IPS-18c (cell line): ENCODE measurements around the gene NOM1.

Experiments used
- H3K4me3 ChIP-seq: 2 replicates; pipeline ENCODE4 v1.7.0; 2013; ENCODE audit warnings: low read depth, mild to moderate bottlenecking, low read length, moderate library complexity; ENCODE audit not compliant: insufficient read depth
- H3K9me3 ChIP-seq: one replicate; pipeline ENCODE4 v1.6.1; 2013; ENCODE audit warnings: mild to moderate bottlenecking, low read length, moderate library complexity; ENCODE audit not compliant: control insufficient read depth, insufficient read depth

The NOM1 gene

DNA sequence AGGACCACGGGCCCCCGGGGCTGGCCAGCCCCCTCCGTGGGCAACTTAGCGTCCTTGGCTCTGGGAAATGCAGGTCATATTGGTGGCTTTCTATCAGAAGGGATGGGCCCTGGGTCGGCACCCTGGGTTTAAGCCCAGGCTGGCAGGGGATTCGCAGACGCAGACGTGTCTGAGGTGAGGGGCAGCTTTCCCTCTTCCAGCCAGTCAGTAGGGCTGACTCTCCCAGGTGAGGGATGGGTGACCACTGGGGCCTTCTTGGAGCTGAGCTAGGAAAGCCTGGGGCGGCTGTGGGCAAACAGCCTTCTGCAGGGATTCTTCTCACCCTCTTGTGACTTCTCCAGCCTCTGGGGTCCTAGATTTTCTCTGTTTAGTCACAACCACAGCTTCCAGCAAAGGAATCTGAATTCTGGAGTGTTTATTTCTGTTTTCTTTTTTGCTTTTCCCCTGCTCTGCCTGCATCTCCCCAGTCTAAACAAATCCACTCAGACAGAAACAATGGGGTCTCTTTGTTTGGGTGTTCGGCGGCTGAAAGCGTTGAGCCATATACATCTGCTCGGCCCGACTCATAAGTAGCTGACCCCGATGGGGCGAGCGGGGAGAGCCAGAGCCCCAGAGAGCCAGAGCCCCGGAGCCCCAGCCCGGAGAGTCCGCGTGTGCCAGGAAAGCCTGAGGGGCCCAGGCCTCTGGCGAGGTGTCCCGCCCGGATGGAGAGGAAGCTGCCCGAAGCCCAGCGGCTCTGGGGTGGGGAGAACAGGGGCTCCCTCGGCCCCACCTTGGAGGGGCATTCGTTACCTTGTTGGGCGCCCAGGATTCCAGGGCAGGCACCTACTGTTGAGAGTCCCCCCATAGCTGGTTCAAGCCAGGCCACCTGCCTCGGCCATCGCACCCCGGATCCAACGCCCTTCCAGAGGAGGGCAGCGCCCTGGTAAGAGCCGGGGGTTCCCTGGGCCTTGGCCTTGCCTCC lies 59.0 kb downstream of the NOM1 start:
- no peak overlapping the region for H3K4me3 ChIP-seq
- no peaks in the 10 kb centered on the region for H3K9me3 ChIP-seq

DNA sequence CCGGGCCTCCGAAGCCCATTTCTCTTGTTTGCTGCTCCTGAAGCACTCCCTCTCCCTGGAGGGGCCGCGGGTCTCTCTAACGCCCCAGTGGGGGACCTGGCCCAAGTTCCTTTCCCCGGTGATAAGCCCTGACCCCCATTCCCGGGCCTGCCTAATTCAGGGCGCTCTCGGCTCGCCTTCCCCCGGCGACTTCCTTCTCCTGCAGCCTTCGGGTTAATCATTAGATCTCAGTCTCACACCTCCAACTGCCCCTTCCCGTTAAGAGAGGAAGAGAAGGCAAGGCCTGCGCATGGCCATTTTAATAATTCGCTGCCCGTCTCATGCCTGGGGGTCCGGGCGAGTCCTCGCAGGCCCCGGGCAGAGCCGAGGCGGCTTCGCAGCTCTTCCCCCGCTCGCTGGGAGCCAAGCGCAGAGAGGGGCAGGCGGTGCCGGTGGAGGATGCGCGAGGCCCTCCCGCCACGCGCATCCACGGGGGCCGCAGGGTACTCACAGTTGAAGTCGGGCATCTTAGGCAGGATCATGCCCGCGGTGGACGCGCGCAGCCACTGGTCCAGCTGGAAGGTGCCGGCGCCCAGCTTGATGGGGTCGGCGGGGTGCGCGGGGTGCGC lies 59.8 kb downstream of the NOM1 start:
- H3K4me3 ChIP-seq: no peak overlapping the region
- H3K9me3 ChIP-seq: no peaks in the 10 kb centered on the region

DNA sequence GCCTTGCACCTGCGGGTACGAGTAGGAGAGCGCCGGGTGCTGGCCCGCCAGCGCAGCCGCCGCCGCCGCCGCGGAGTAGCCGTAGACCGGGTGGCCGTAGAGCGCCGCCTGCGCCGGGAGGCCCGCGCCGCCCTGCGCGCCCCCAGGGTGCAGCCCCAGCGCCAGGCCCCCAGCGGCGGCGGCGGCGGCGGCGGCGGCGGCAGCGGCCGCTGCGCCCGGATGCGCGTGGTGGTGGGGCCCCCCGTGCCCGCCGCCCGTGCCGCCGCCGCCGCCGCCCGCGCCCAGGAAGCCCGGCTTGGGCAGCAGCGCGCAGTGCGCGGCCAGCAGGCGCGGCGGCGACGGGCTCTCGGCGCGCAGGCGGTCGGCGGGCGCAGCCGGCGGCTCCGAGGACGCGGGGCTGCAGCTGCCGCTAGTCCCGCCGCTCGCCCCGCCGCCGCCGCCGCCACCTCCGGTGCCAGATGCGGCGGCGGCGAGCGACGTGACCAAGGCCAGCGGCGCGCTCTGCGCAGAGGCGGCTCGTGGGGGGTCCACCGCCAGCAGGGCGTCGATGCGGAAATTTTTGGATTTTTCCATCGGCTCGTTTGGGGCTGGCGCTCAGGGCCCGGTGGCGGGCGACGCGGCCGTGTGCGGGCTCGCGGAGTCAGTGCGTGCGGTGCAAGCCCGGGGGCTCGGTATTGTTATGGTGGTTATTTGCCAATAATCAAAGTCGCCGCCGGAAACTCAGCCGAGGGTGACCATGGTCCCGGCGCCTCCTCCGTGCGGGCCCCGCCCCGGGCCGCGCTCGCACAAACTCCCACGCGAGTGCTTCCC lies 60.5 kb downstream of the NOM1 start:
- Histone ChIP-seq H3K9me3 (no peaks in the 10 kb centered on the region), H3K4me3 (peak overlapping the region; percentile 66)

DNA sequence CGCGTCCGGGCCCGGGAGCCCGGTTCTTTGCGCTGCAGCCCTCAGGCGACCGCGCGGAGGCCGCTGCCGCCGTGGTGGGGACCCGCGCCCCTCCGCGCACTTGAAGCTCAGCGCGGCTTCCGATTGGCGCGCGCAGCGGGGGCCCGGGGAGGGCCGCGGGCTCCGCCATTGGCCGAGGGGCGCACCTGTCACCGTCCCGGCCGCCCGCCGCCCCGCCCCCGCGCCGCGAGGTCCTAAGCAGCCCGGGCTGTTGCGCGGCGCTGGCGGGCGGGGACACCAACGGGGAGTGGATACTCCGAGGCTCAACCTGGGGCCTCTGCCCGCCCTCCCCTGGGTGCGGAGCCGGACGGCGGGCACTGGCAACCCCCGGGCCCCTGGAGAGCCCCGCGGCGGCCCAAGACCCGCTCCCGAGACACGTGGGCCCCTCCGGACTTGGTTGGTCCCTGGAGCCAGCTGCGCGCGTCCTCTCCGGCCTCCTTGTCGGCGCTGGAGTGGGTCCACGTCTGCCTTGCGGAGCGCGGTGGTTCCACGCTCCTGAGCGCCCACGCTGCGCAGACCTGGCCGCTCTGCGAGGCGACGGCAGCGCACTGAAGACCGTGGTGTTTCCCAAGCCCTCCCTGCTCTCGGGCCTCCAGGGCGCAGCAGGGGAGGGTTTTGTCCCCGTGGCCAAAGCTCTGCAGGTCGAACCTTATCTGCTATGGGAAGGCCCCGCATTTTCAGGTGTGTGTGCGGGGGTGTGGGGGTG lies 61.2 kb downstream of the NOM1 start, which contains the start of gene MNX1:
MNX1 (minus strand) TSS at position 76 of the 745 bp plus-strand sequence. CDS start 313 bp downstream, outside the sequence.
- Histone ChIP-seq H3K9me3 (no peaks in the 10 kb centered on the region), H3K4me3 (peak within 1 kb of the TSS; percentile 66)

DNA sequence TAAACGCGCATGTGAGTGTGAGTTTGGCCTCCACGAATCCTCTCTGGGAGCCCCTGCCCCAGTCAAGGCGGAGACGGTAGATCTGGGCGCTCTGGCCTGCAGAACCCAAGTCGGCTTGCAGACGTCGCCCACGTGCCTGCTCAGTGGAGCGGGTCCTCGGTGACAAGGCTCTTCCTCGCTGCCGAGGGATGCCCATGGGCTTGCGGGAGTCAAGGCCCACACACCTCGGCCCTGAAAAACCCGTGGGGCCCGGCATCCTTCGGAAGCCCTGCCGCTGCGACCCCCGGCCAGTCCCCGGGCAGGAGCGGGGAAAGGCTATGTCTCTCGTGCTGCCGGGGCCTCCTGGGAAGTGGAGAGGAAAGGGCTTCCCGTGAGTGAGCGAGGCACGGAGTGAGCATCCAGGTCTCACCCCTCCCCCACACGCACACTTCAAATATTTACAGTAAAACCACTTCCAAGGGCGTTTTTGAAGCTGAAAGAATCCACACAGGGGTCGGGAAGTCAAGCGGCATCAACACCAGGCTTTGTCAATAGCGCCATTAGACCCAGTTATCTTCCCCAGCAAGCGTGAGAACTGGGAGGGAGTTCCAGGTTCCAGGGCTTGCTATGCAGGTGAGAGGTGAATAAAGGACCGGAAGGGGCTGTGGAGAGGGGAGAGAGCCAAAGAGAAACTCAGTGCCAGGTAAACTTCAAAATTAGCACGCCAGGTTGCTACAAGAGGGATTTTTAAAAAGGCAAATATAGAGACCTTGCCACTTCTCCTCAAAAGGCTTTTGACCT lies 62.0 kb downstream of the NOM1 start:
- H3K4me3 ChIP-seq: peak overlapping the region; percentile 51; the same call in 1 of the 2 replicates
- H3K9me3 ChIP-seq: no peaks in the 10 kb centered on the region

DNA sequence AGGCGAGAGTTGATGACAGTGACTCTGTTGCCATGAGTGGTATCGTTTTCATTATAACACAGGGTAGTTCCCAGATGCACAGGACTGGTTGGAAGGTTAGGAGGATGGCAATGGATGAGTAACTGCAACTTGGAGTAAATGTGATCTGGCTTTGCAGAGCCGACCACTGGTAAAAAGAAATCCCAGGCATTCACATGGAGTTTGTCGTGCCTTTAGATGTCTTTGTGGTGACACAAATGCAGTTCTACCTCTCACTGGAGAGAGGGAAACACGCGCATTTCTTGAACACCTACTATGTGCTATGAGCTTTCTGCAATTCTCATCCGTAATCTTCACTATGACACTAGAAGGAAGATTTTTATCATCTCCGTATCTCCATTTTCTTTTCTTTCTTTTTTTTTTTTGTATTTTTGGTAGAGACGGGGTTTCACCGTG lies 62.6 kb downstream of the NOM1 start:
- H3K4me3 ChIP-seq: no peak overlapping the region
- no peaks in the 10 kb centered on the region for H3K9me3 ChIP-seq

DNA sequence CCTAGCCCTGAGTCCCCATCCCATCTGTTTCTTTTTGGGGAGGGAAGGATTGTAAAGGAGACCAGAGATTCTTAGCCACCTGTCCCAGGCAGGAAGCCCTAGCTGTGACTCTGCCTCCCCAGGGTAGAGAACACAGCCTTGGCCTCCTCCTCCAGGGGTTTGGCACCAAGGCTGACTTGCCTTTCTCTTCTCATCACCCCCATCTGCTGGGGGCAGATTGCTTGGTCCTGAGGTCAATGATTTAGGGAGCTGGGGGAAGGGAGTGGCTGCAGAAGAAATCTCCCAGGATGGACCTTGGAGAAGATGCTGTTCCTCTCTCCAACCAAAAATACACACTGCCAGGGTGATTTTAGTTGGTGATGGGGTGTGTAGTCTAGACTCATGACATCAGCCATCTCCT lies 63.6 kb downstream of the NOM1 start:
- H3K9me3 ChIP-seq: no peaks in the 10 kb centered on the region
- no peak overlapping the region for H3K4me3 ChIP-seq

DNA sequence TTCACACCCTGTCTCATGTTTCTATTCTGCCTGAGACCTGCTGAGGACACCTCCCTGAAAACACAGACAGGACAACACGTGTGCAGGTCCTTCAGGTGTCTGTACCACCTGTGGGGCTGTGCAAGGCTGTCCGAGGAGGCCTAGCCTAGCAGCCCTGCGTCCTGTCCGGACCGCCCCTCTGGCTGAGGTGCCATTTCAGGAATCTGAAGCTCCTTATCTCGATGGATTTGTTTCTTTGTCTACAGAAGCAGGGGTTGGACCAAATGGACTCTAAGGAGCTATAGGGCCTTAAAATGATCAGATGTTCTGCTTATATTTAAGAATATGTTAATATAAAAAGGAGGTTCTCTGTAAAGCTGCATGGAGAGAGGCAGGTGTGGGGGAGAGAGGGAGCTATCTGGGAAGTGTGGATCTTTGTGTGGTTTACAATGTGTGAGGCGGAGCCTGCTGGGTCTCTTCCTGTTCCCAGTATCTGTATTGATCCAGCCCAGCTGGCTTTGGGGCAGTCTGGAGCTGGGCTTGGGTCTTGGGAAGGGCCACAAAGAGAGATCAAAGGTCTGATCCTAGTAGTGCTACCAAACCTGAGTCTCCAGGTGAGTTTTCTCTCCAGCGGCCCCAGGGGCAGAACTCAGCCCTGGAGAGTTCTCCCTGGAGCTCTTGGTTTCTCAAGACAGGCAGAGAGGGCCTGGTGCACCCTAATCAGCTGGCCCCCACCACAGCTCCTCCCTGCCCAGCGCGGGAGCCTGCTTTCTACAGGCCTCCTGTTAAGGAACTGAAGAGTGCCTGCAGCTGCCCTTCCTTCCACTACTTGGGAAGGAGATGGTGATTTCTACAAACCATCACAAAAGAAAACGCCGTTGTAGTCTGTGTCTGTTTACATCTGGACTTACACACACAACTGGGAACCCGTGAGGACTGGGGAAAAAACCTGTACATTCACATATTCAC lies 64.4 kb downstream of the NOM1 start:
- Histone ChIP-seq H3K4me3 (no peak overlapping the region), H3K9me3 (no peaks in the 10 kb centered on the region)

DNA sequence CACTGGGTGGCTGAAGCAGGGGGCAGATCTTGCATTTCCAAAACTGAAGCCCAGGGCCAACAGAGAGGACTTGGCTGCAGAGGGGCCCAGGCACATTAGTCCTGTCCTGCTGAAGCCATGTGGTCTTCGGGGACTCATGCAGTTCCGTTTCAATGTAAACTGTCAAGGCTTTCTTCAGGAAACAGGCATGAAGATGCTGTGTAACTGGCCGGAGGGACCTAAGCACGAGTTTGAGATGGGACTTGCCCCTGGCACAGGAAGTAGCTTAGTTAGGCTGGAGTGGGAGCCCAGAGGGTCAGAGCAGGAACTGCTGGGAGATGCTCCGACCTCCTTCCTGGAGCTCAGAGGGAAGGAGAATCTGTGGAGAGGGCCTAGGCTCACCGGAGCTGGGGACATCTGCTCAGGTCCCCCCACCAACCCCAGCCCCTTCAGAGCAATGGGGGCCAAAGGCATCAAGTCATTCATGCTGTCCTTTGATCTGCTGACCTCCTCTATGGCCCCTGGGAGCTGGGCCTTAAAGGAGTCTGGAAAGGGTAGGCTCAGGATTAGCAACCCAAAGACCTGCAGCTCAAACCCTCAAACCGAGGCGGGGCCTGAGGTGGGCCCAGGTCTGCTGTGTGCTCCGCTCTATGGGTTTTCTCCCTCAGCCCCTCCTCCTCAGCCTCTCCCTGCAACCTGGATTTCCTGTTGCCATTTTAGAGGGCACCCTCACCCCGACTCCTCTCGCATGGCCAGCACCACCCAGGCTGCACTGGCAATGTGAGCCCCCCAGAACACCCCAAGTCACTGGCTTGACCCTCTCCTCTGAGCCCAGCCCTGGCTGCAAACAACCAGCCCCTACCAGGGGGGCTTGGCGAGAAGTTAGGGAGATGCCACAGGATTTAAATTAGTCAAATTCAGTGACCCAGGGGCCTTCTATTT lies 65.4 kb downstream of the NOM1 start:
- no peak overlapping the region for H3K4me3 ChIP-seq

DNA sequence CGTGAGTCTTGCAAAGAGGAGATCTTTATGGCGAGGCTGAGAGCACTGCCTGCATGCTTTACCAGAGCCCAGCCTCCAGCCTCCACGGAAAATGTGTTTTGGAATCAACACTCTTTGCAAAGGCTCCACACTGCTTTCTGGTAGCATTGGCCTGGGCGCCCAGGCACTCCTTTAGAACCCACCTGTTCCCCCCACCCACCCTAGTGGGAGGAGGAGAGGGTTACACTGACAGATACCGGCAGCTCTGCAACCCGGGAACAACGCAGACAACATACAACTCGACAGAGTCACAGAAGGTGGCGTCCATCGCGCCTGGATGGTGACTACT lies 66.5 kb downstream of the NOM1 start:
- Histone ChIP-seq H3K9me3 (no peaks in the 10 kb centered on the region), H3K4me3 (no peak overlapping the region)

More for the DNA sequence above, 65.4 kb downstream of the NOM1 start:
- no peaks in the 10 kb centered on the region for H3K9me3 ChIP-seq

DNA sequence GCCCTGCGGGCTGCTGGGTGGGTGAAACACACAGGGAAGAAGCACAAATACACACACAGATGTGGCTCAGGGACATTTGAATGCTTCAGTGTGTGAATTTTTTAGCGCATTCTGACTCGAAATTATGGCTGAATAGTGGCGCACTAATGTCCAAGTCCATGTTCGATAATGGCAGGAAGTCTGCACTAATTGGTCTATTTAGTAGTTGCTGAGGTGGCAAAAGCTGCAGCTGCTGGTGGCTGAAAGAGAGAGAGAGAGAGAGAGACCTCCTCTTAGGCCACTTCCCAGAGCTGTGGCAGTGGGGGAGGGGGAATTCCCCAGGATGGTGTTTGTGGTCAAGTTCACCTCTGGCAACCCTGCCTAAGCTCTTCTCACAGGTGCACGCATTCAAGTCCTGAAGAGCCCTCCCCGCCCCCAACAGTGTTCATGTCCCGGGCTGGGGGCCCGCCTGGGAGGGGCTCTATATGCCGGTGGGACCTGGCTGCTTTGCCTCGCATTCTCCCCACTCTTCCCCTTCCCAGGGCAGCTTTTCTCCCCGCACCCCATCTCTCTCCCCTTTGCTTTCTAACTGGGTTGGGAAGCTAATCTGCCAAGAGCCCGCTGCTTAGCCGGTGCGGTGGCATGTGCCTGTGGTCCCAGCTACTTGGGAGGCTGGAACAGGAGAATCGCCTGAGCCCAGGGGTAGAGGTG lies 67.0 kb downstream of the NOM1 start:
- no peaks in the 10 kb centered on the region for H3K9me3 ChIP-seq
- no peak overlapping the region for H3K4me3 ChIP-seq

DNA sequence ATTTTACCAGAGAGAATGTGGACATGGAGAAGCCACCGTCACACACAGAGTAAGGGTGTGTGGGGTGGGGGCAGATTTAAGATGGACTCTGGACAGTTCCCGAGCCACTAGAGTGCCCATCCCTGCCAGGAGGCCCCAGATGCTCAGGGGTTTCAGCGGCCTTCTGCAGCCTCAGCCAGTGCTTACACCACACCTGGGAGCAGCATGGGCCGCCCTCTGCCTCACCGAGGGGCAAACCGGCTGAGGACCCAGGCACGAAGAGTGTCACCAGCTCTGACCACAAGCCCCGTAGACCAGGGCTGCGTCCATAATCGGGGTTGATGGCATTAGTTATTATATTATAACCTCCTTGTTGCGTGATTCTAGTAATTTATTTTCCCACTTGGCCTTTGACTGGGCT lies 67.6 kb downstream of the NOM1 start:
- no peak overlapping the region for H3K4me3 ChIP-seq
- peaks cover under 1% of the 10 kb centered on the region for H3K9me3 ChIP-seq

DNA sequence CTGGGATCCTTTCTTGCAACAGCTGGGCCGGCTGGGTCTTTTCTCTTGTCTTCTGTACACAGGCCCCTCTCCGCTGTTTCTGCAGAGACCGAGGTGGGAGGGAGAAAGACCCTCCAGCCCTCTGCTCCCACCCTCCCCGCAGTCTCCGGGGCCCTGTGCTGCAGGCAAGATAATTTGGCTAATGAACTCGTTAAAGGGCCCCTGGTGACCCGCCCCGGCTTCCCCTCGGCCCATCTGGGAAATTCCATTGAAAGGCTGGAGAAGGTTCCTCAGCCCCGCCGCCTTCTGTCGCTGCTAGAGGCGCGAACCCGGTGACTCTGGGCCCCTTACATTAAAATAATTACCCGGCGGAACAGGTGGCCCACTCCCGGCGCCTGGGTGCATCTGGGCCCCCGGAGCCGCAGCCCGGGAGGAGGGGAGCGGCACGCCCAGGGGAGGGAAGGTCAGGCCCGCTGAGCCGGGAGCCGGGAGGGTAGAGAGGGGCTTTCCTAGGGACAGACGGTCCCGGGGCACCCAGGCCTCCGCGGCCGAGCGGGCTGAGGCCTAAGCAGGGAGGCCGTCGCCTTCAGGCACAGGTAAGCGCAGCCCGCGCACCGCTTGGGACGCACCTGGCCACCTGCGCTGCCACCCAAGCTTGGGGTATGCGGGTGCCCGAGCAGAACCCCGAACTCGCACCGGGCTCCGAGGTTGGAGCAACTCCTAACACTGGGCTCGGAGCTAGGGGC lies 68.3 kb downstream of the NOM1 start:
- H3K4me3 ChIP-seq: peak overlapping the region; percentile 20; the same call in 1 of the 2 replicates
- peaks cover 3% of the 10 kb centered on the region for H3K9me3 ChIP-seq
